Endothelial cell of umbilical vein (primary cell): ENCODE measurements around the gene SATB2. TPM values are rescaled to one million over a fixed set of nuclear protein-coding genes. Genes with fewer than 3 reads are reported as not detected.

Experiments
- BruUV-seq: library from RNA; stranded (reverse); fragments of 400-500 nt; replicated peaks from 2 replicates; lab custom pipeline; 2021; lab: Mats Ljungman, UMichigan
- CTCF ChIA-PET: fragments of 300-600, 350-600 bp; sonication (Branson Sonifier 250); formaldehyde crosslinking; loops from one replicate; lab custom pipeline; 2021; ENCODE audit warnings: antibody characterized with exemption, inconsistent platforms; lab: Charles Lee
- POLR2A ChIA-PET: fragments of 300-600, 350-600 bp; sonication (Branson Sonifier 250); formaldehyde crosslinking; loops from one replicate; lab custom pipeline; 2021; ENCODE audit warnings: antibody characterized with exemption, inconsistent platforms; lab: Charles Lee
- DNase-seq: peaks from one replicate; pipeline ENCODE4 v3.0.0-alpha.2; 2011; ENCODE audit warnings: low read depth, low spot score
- FAIRE-seq: peaks from 2 replicates; lab custom pipeline; 2011; peaks lifted over from hg19 to GRCh38; lab: Jason Lieb, UNC
- H2AFZ ChIP-seq: 2 replicates; pipeline ENCODE4 v1.6.0; 2012; ENCODE audit warnings: low read depth, low read length, control low read depth, inconsistent platforms
- H3K27ac ChIP-seq: 2 replicates; pipeline ENCODE4 v1.5.1; 2011; ENCODE audit warnings: low read depth, mild to moderate bottlenecking, control low read depth, low read length, moderate library complexity; ENCODE audit not compliant: insufficient read depth
- H3K27me3 ChIP-seq, 2 experiments: 2 replicates each; pipeline versions ENCODE4 v1.6.0 to v1.6.1; 2011; ENCODE audit warnings: low read length in 2 of 2, mixed read lengths in 1 of 2; ENCODE audit not compliant: control insufficient read depth in 2 of 2, insufficient read depth in 2 of 2
- H3K36me3 ChIP-seq, 2 experiments: 2 replicates in 1 of 2; 3 replicates in 1 of 2; pipeline ENCODE4 v1.5.1; 2011; ENCODE audit warnings: low read length in 2 of 2, mild to moderate bottlenecking in 1 of 2, moderate library complexity in 1 of 2; ENCODE audit not compliant: control insufficient read depth in 2 of 2, insufficient read depth in 2 of 2; ENCODE audit errors: extremely low read depth in 1 of 2
- H3K4me1 ChIP-seq: 3 replicates; pipeline ENCODE4 v1.5.1; 2011; ENCODE audit warnings: mild to moderate bottlenecking, low read length; ENCODE audit not compliant: control insufficient read depth, insufficient read depth; ENCODE audit errors: extremely low read depth
- H3K4me2 ChIP-seq: 2 replicates; pipeline ENCODE4 v1.6.1; 2011; ENCODE audit warnings: low read length, control low read depth, mixed read lengths; ENCODE audit not compliant: insufficient read depth
- H3K4me3 ChIP-seq, 3 experiments: fragments of 200-600 bp in 1 of 3; sonication (generic), shearing (Covaris generic) in 1 of 3; replicated peaks in 1 of 3; 2 replicates each; pipeline ENCODE4 v1.5.1; 2011 to 2016; ENCODE audit warnings: control low read depth in 3 of 3, low read length in 3 of 3, mild to moderate bottlenecking in 2 of 3, inconsistent platforms in 1 of 3, low read depth in 1 of 3, moderate library complexity in 1 of 3; ENCODE audit not compliant: insufficient read depth in 1 of 3
- H3K79me2 ChIP-seq: 2 replicates; pipeline ENCODE4 v1.6.0; 2012; ENCODE audit warnings: low read length, inconsistent platforms; ENCODE audit not compliant: control insufficient read depth, insufficient read depth
- H3K9ac ChIP-seq: replicated peaks from 2 replicates; pipeline ENCODE3; 2011; ENCODE audit warnings: low read length, control low read depth; ENCODE audit not compliant: insufficient read depth; ENCODE audit errors: extremely low read depth
- H3K9me1 ChIP-seq: replicated peaks from 3 replicates; pipeline ENCODE4 v1.6.0; 2011; ENCODE audit warnings: mild to moderate bottlenecking, low read length; ENCODE audit not compliant: control insufficient read depth, insufficient read depth; ENCODE audit errors: extremely low read depth
- H3K9me3 ChIP-seq: replicated peaks from 2 replicates; pipeline ENCODE4 v1.5.1; 2012; ENCODE audit warnings: low read length, inconsistent platforms; ENCODE audit not compliant: control insufficient read depth, insufficient read depth
- H4K20me1 ChIP-seq: replicated peaks from 2 replicates; pipeline ENCODE3; 2011; ENCODE audit warnings: mild to moderate bottlenecking, low read length; ENCODE audit not compliant: control insufficient read depth, insufficient read depth; ENCODE audit errors: extremely low read depth
- CTCF ChIP-seq, 2 donors: IDR thresholded peaks; 1 replicate in 1 of 2; 2 replicates in 1 of 2; pipeline ENCODE4 v1.5.1; 2011; ENCODE audit warnings: low read length in 2 of 2, mild to moderate bottlenecking in 2 of 2, moderate library complexity in 2 of 2, control low read depth in 1 of 2, inconsistent platforms in 1 of 2, low read depth in 1 of 2; ENCODE audit not compliant: insufficient read depth in 1 of 2; ENCODE audit errors: extremely low read depth in 1 of 2
- EZH2 ChIP-seq: IDR thresholded peaks from 2 replicates; pipeline ENCODE4 v1.6.1; 2012; ENCODE audit warnings: borderline replicate concordance, low read depth, mild to moderate bottlenecking, moderate library complexity, low read length, inconsistent platforms; ENCODE audit not compliant: severe bottlenecking
- FOS ChIP-seq: IDR thresholded peaks from 2 replicates; pipeline ENCODE4 v1.6.1; 2011; ENCODE audit warnings: mild to moderate bottlenecking, low read length, moderate library complexity, borderline replicate concordance; ENCODE audit not compliant: insufficient read depth
- GATA2 ChIP-seq: IDR thresholded peaks from 2 replicates; pipeline ENCODE4 v1.7.0; 2011; ENCODE audit warnings: low read depth, mild to moderate bottlenecking, moderate library complexity, mixed read lengths, low read length; ENCODE audit not compliant: insufficient read length, insufficient read depth
- JUN ChIP-seq: IDR thresholded peaks from 2 replicates; pipeline ENCODE4 v1.6.1; 2011; ENCODE audit warnings: borderline replicate concordance, low read depth; ENCODE audit not compliant: insufficient read length, insufficient read depth
- MYC ChIP-seq: IDR thresholded peaks from one replicate; pipeline ENCODE4 v1.6.1; 2011; ENCODE audit warnings: mild to moderate bottlenecking, low read depth, low read length
- POLR2A ChIP-seq: IDR thresholded peaks from 2 replicates; pipeline ENCODE4 v1.6.1; 2012; ENCODE audit warnings: low read depth, mild to moderate bottlenecking, control low read depth, low read length
- POLR2AphosphoS5 ChIP-seq: IDR thresholded peaks from 2 replicates; pipeline ENCODE4 v1.6.1; 2012; ENCODE audit warnings: low read depth, mild to moderate bottlenecking, control low read depth, low read length, moderate library complexity; ENCODE audit not compliant: insufficient read depth
- dilution Hi-C: fragments of 300-500 bp; cut with MboI; formaldehyde crosslinking; loops from one replicate; pipeline ENCODE4 v1.15.0; 2019; ENCODE audit warnings: low sequenced_read_pairs; ENCODE audit not compliant: extremely low pct_ligation_motif_present
- intact Hi-C: fragments of 100-400 bp; cut with micrococcal nuclease; formaldehyde crosslinking; loops from one replicate; pipeline ENCODE4 v1.10.0; 2022
- polyA plus RNA-seq, 4 experiments: library from polyadenylated mRNA; depleted of rRNA in 3 of 4; stranded (reverse) in 3 of 4; unstranded in 1 of 4; fragments of >200 nt; gene quantifications; 2 replicates each; pipeline versions ENCODE4 v1.2.1 to v1.2.3, GENCODE V29; 2011 to 2012; ENCODE audit warnings: missing spikeins in 1 of 4
- total RNA-seq: library from RNA; stranded (reverse); gene quantifications from 2 replicates; pipeline ENCODE4 v1.2.3, GENCODE V29; 2021
- TF ChIP-seq, protein P1 (sequence below): IDR thresholded peaks from 2 replicates; pipeline ENCODE4 v1.6.1; 2011; ENCODE audit not compliant: insufficient read depth, insufficient read length

Gene SATB2
- total and polyA plus RNA-seq, 2 donors (not counting 3 experiments of a cell fraction or from before 2014, with no cell fraction given): 0.47 to 1.1 TPM

- Histone ChIP-seq H3K9ac (no peak overlapping the region), H3K9me1 (no peaks in the 10 kb centered on the region), H3K27ac (no peak overlapping the region), H3K27me3 (peaks cover 78 to 94% of the 10 kb centered on the region in 2 experiments), H3K79me2 (no peaks in the 10 kb centered on the region), H3K4me2 (peak overlapping the region; percentile 54), H2AFZ (no peak overlapping the region), H4K20me1 (no peaks in the 10 kb centered on the region), H3K4me3 (no peak overlapping the region), H3K4me1 (peaks cover 14% of the 10 kb centered on the region), H3K9me3 (no peaks in the 10 kb centered on the region), H3K36me3 (no peaks in the 10 kb centered on the region)
- no peak for FAIRE-seq
- DNase-seq: no peak
- BruUV-seq: no TSS peak
- intact Hi-C loops (loop anchor here (10.0 kb wide), 1 partner anchor 1659 kb away; the partner anchor contains the start of gene PLCL1), dilution Hi-C loops (no loop called here)
- TF ChIP-seq JUN (no peak), FOS (no peak), POLR2AphosphoS5 (no peak), POLR2A (no peak), GATA2 (no peak), CTCF (IDR thresholded peaks at IDR 0.05; ENCODE audit: extremely low read depth in 1 of 2, insufficient read depth in 1 of 2, low read depth in 1 of 2, low read length in 2 of 2) (no peak), MYC (no peak), EZH2 (peak; percentile 97)
- TF ChIP-seq, protein P1, sequence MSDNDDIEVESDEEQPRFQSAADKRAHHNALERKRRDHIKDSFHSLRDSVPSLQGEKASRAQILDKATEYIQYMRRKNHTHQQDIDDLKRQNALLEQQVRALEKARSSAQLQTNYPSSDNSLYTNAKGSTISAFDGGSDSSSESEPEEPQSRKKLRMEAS: no peak
- ChIA-PET CTCF (interaction anchor here (0.9 to 1.4 kb wide), 5 partner anchors 8 to 1155 kb away, joined by 3 to 10 read pairs (median 7); no protein-coding TSS in a partner anchor), POLR2A (no interaction called here)
These were observed 6.2 kb upstream of the SATB2 start for GRCh38 chr2:199463708-199464605.
